K562 (cell line): ENCODE results near the gene HORMAD1. TPM values are rescaled to one million over a fixed set of nuclear protein-coding genes. Genes with fewer than 3 reads are reported as not detected.

ENCODE experiments used
- AFF1 ChIP-seq, 2 experiments: fragments of 450-650 bp; IDR thresholded peaks; 2 replicates each; pipeline ENCODE4 v1.6.1; 2018; ENCODE audit warnings: mild to moderate bottlenecking in 2 of 2, low read depth in 1 of 2; ENCODE audit not compliant: partially characterized antibody in 2 of 2
- ASH1L ChIP-seq: fragments of 450-650 bp; IDR thresholded peaks from 2 replicates; pipeline ENCODE4 v1.6.1; 2018; ENCODE audit warnings: borderline replicate concordance, mild to moderate bottlenecking, low read depth; ENCODE audit not compliant: partially characterized antibody
- FIP1L1 ChIP-seq: fragments of 200-400 bp; formaldehyde crosslinking; IDR thresholded peaks from 2 replicates; pipeline ENCODE4 v1.6.1; 2018; ENCODE audit warnings: mild to moderate bottlenecking, low read depth, low read length; ENCODE audit not compliant: poor library complexity, severe bottlenecking
- GABPA ChIP-seq: fragments of 200-800 bp; sonication (Bioruptor generic); conservative IDR thresholded peaks from 2 replicates; pipeline ENCODE4 v1.6.1; 2016; ENCODE audit warnings: low read depth, missing genetic modification characterization, missing compliant biosample characterization
- HOXB6 ChIP-seq: fragments of 250-450 bp; sonication (Bioruptor Pico); IDR thresholded peaks from 2 replicates; pipeline ENCODE4 v1.5.1; 2022; ENCODE audit warnings: mild to moderate bottlenecking, borderline replicate concordance
- KDM5B ChIP-seq: fragments of 200-600 bp; sonication (generic); IDR thresholded peaks from 2 replicates; pipeline ENCODE4 v1.6.1; 2012; ENCODE audit warnings: low read depth, mild to moderate bottlenecking, moderate library complexity, low read length, control low read depth, inconsistent platforms; ENCODE audit not compliant: insufficient replicate concordance
- MTA3 ChIP-seq: fragments of 450-650 bp; formaldehyde crosslinking; IDR thresholded peaks from 2 replicates; pipeline ENCODE4 v1.6.1; 2017; ENCODE audit warnings: mild to moderate bottlenecking, borderline replicate concordance
- NEUROD1 ChIP-seq: fragments of 150-350 bp; IDR thresholded peaks from 2 replicates; pipeline ENCODE4 v1.6.1; 2014; ENCODE audit warnings: borderline replicate concordance, low read length, low read depth; ENCODE audit not compliant: partially characterized antibody
- PHF8 ChIP-seq: fragments of 200-600 bp; sonication (generic); IDR thresholded peaks from 2 replicates; pipeline ENCODE4 v1.6.1; 2012; ENCODE audit warnings: mixed run types, mild to moderate bottlenecking, inconsistent platforms, low read length, moderate library complexity, borderline replicate concordance
- RFX5 ChIP-seq: IDR thresholded peaks from 2 replicates; pipeline ENCODE4 v1.6.1; 2011; ENCODE audit warnings: low read depth, mild to moderate bottlenecking, improper control_type of control experiment, low read length
- SREBF2 ChIP-seq: sonication (generic); formaldehyde crosslinking; IDR thresholded peaks from 2 replicates; pipeline ENCODE4 v1.4.0; 2020; ENCODE audit warnings: mild to moderate bottlenecking, missing genetic modification reagents
- STAT6 ChIP-seq: sonication (generic); formaldehyde crosslinking; IDR thresholded peaks from 2 replicates; pipeline ENCODE4 v1.8.1; 2023; ENCODE audit warnings: mild to moderate bottlenecking, missing genetic modification reagents
- TCFL5 ChIP-seq: fragments of 250-450 bp; sonication (Bioruptor Pico); conservative IDR thresholded peaks from 2 replicates; pipeline ENCODE4 v1.6.1; 2021; ENCODE audit warnings: mild to moderate bottlenecking, moderate library complexity, matching md5 sums
- THRA ChIP-seq: fragments of 450-650 bp; IDR thresholded peaks from 2 replicates; pipeline ENCODE4 v1.6.1; 2017; ENCODE audit warnings: mild to moderate bottlenecking, moderate library complexity
- ZFP36 ChIP-seq: fragments of 150-350 bp; IDR thresholded peaks from 2 replicates; pipeline ENCODE4 v1.6.1; 2018; ENCODE audit warnings: low read length, low read depth; ENCODE audit not compliant: partially characterized antibody
- ZNF121 ChIP-seq: sonication (generic); formaldehyde crosslinking; conservative IDR thresholded peaks from 2 replicates; pipeline ENCODE4 v1.8.0; 2022; ENCODE audit warnings: missing genetic modification reagents
- ZNF586 ChIP-seq: fragments of 450-650 bp; formaldehyde crosslinking; conservative IDR thresholded peaks from 2 replicates; pipeline ENCODE4 v1.4.0; 2020; ENCODE audit warnings: mild to moderate bottlenecking, moderate library complexity
- polyA plus RNA-seq, 8 experiments: library from polyadenylated mRNA; depleted of rRNA in 4 of 8; stranded (reverse) in 5 of 8; unstranded in 3 of 8; fragments of >200 nt; fragmentation: Nextera tagmentation in 2 of 8; fragmentation: Illumina TruSeq in 1 of 8; extraction: Ambion mirVana in 2 of 8; extraction: Trizol in 1 of 8; gene quantifications; 2 replicates each; pipeline versions ENCODE4 v1.2.1 to v1.2.3, GENCODE V29; 2011 to 2014; ENCODE audit warnings: inconsistent platforms in 1 of 8, missing spikeins in 1 of 8
- total RNA-seq, 7 experiments: library from RNA; depleted of rRNA in 6 of 7; stranded (reverse); fragments of >200 nt in 6 of 7; fragmentation: Illumina TruSeq in 2 of 7; extraction: Trizol in 2 of 7; gene quantifications; 2 replicates each; pipeline versions ENCODE4 v1.2.1 to v1.2.3, GENCODE V29; 2011 to 2021; ENCODE audit warnings: low replicate concordance in 1 of 7

Gene HORMAD1
- total and polyA plus RNA-seq, 9 of the 15 experiments (the other 6 are each of a cell fraction or from before 2014, with no cell fraction given) = not detected

GRCh38 chr1:150696995-150697927 lies 23.4 kb downstream of the HORMAD1 start, which contains the start of gene GOLPH3L (continued):
- TF ChIP-seq GABPA (tag) (peak; percentile 55; the same call in 1 of the 2 replicates), KDM5B (no peak), ZNF586 (CRISPR knock-in tag) (no peak), RFX5 (peak; percentile 81), ZFP36 (peak; percentile 34), THRA (no peak), AFF1 (IDR thresholded peaks at IDR 0.05; ENCODE audit: low read depth in 1 of 2, partially characterized antibody in 2 of 2) (peak in 1 of 2 experiments; percentile 21), SREBF2 (CRISPR knock-in tag) (no peak), PHF8 (peak; percentile 68; the same call in 1 of the 2 replicates), ASH1L (peak; percentile 92), STAT6 (CRISPR knock-in tag) (no peak), FIP1L1 (no peak), HOXB6 (no peak), ZNF121 (no peak), MTA3 (0 out of 2 replicates have a peak, but pooled peaks have one; percentile 61), TCFL5 (CRISPR knock-in tag) (no peak), NEUROD1 (peak; percentile 91)
